ENCODE data around the gene DNAJC19. TPM values are rescaled to one million over a fixed set of nuclear protein-coding genes. Genes with fewer than 3 reads are reported as not detected.

DNAJC19 gene
- total RNA-seq = 10 to 100 TPM; 28.8 to 45.2 (median 36.5) TPM

DNA sequence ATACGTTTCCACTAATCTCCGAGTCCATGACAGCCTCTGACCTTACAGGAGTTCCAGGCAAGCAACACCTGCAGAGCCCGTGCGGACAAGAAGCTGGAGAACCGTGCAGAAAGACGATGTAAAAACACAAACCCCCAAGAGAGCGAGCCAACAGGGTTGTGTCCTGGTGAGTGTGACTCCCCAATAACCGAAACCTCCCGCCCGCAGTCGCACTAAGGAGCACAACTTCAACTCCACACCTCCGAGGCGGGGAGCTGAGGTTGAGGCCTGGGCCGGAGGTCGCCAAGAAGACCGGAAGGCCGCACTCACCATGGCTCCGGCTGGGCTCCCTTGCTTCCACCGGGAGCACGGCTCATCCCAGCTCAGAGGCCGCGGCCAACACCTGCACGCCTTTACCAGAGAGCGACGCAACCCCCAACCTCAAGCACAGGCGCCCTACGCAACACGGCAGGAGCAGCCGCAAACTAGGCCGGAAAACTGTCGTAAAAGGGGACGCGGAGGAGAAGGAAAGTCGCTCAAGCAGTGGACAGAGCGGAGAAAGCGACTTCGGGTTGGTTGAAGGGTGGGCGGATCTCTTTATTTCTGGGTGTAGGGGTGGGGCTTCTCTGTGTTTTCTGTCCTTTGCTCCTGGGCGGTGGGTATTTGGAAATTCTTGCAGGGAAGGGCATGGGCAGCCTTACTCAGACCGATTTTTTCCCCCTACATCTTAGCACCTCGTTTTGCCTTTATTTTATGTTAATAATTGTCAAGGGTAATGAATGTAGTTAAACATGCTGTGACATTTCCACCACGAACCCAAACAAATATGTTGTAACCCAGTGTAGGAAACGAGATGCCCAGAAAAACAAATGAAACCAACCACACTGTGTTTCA, at the start of gene DNAJC19:
TSS of gene DNAJC19 (minus strand) at position 446 of the 873 bp plus-strand sequence. CDS start at position 312, 134 bp downstream.
- no peaks in the 10 kb centered on the region for H3K9me3 ChIP-seq
- H3K4me1 ChIP-seq = peaks cover 0 to 36% (median 12%) of the 10 kb centered on the region in 4 donors
- DNase-seq (ENCODE audit: low spot score in 2 of 2) = peak; percentile 81 to 90
- H3K36me3 ChIP-seq = peaks cover 0 to 28% (median 0%) of the 10 kb centered on the region in 3 donors
- peak within 1 kb of the TSS; percentile 83 to 91 (median 90) for H3K4me3 ChIP-seq
- TF ChIP-seq, protein P1, sequence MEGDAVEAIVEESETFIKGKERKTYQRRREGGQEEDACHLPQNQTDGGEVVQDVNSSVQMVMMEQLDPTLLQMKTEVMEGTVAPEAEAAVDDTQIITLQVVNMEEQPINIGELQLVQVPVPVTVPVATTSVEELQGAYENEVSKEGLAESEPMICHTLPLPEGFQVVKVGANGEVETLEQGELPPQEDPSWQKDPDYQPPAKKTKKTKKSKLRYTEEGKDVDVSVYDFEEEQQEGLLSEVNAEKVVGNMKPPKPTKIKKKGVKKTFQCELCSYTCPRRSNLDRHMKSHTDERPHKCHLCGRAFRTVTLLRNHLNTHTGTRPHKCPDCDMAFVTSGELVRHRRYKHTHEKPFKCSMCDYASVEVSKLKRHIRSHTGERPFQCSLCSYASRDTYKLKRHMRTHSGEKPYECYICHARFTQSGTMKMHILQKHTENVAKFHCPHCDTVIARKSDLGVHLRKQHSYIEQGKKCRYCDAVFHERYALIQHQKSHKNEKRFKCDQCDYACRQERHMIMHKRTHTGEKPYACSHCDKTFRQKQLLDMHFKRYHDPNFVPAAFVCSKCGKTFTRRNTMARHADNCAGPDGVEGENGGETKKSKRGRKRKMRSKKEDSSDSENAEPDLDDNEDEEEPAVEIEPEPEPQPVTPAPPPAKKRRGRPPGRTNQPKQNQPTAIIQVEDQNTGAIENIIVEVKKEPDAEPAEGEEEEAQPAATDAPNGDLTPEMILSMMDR (IDR thresholded peaks at IDR 0.05) = peak in 2 of 5 experiments; percentile 21 to 28
- TF ChIP-seq EP300 (IDR thresholded peaks at IDR 0.05) (peak; percentile 27 to 98), POLR2A (IDR thresholded peaks at IDR 0.05) (peak; percentile 54 to 79)
- H3K27me3 ChIP-seq = no peaks in the 10 kb centered on the region
- H3K27ac ChIP-seq = peak within 1 kb of the TSS; percentile 86 to 96 (median 92)
- WGBS, 2 donors = 1% methylated on average over 34 to 36 of the region's 43 CpGs

DNA sequence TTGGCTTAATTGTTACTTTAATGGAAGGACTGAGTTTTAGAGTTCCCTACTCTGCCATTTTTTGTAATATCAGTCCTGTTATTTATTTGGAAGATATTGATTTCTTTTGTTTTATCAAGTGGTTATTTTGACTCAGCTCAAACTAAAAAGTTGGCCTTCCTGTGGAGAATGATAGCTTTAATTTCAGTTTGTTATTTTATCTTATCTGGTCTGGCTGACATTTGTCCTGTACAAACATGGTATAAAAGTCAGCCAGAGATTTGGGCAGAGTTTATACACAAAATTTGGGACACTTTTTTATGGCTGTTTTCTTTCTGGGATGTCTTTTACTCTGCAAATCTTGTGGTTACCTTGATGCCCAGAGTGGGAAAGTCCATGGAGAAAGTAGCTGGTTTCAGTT, 41.4 kb upstream of the DNAJC19 start:
- no peaks in the 10 kb centered on the region for H3K4me1 ChIP-seq
- peaks cover 0 to 6% (median 0%) of the 10 kb centered on the region in 4 donors for H3K9me3 ChIP-seq
- H3K27ac ChIP-seq = no peak overlapping the region
- TF ChIP-seq EP300 (IDR thresholded peaks at IDR 0.05) (no peak), POLR2A (IDR thresholded peaks at IDR 0.05) (no peak)
- TF ChIP-seq, protein P1 (IDR thresholded peaks at IDR 0.05) = no peak
- H3K4me3 ChIP-seq = no peak overlapping the region
- no peak for DNase-seq (ENCODE audit: low spot score in 2 of 2)
- H3K36me3 ChIP-seq = no peaks in the 10 kb centered on the region
- H3K27me3 ChIP-seq = no peaks in the 10 kb centered on the region

DNA sequence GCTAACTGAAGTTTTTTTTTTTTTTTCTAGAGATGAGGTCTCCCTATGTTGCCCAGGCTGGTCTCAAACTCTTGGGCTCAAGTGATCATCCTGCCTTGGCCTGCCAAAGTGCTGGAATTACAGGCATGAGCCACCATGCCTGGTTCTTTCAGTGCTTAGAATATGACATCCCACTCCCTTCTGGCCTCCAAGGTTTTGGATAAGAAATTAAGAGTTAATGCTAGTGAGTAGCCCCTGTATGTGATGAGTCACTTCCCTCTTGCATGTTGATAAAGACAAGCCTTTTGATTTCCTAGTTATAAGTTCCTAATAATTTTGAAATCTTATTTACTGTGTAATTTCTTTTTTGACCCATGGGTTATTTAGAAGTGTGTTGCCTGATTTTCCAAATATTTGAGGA, 35.7 kb upstream of the DNAJC19 start:
- no peak for DNase-seq (ENCODE audit: low spot score in 2 of 2)
- Histone ChIP-seq H3K4me1 (no peaks in the 10 kb centered on the region), H3K36me3 (no peaks in the 10 kb centered on the region), H3K4me3 (no peak overlapping the region), H3K27me3 (no peaks in the 10 kb centered on the region), H3K9me3 (peaks cover 0 to 32% (median 6%) of the 10 kb centered on the region in 4 donors), H3K27ac (no peak overlapping the region)
- no peak for TF ChIP-seq POLR2A (IDR thresholded peaks at IDR 0.05)
- TF ChIP-seq EP300 (IDR thresholded peaks at IDR 0.05) = no peak
- TF ChIP-seq, protein P1 (IDR thresholded peaks at IDR 0.05) = no peak

DNA sequence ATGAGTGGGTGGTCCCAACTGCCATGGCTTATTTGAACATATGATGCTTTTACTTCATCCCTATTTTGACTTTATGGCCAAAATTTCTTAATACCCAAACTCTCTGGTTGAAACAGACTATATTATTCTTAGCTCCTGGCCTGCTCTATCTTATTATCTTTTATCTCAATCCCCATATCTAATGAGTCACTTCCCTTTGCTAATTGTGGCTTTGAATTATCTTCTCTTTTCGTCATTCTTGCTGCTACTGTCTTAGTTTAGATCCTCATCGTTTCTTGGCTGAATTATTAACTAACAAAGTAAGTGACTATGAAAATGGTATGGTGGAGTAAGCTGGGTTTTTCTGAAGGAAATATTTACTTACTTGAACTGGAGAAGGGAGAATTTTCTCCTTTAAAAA, 28.2 kb upstream of the DNAJC19 start:
- TF ChIP-seq POLR2A (IDR thresholded peaks at IDR 0.05) (no peak), EP300 (IDR thresholded peaks at IDR 0.05) (no peak)
- TF ChIP-seq, protein P1 (IDR thresholded peaks at IDR 0.05) = no peak
- H3K4me1 ChIP-seq = no peaks in the 10 kb centered on the region
- H3K9me3 ChIP-seq = no peaks in the 10 kb centered on the region
- H3K36me3 ChIP-seq = no peaks in the 10 kb centered on the region
- 67 to 72% methylated on average over 2 of the region's 2 CpGs for WGBS, 2 donors
- no peak overlapping the region for H3K4me3 ChIP-seq
- no peak overlapping the region for H3K27ac ChIP-seq
- no peaks in the 10 kb centered on the region for H3K27me3 ChIP-seq
- no peak for DNase-seq (ENCODE audit: low spot score in 2 of 2)

DNA sequence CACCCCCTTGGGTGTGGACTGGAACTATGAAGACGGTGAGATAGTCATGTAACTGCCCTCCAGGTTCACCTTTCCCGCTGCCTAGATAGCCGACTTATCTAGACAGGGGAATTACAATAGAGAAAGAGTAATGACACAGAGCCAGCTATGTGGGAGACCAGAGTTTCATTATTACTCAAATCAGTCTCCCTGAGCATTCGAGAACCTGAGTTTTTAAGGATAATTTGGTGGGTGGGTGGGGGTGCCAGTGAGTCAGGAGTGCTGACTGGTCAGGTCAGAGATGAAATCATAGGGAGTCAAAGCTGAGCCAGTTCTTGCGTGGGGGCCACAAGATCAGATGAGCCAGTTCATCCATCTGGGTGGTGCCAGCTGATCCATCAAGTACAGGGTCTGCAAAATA, 19.7 kb upstream of the DNAJC19 start:
- 73 to 87% methylated on average over 5 of the region's 5 CpGs for WGBS, 2 donors

More for the DNA sequence above, 19.7 kb upstream of the DNAJC19 start:
- Histone ChIP-seq H3K27me3 (no peaks in the 10 kb centered on the region), H3K27ac (no peak overlapping the region), H3K4me1 (no peaks in the 10 kb centered on the region), H3K36me3 (no peaks in the 10 kb centered on the region), H3K9me3 (no peaks in the 10 kb centered on the region), H3K4me3 (no peak overlapping the region)
- DNase-seq (ENCODE audit: low spot score in 2 of 2) = no peak
- TF ChIP-seq POLR2A (IDR thresholded peaks at IDR 0.05) = no peak
- TF ChIP-seq, protein P1 (IDR thresholded peaks at IDR 0.05) = no peak
- TF ChIP-seq EP300 (IDR thresholded peaks at IDR 0.05) = no peak

Data from tibial nerve (tissue), 4 donors.